HG03060 (cell line): ENCODE results near the gene TSSC4.

ENCODE experiments used
- ATAC-seq: cut with Tn5 transposase; IDR thresholded peaks from one replicate; pipeline ENCODE4 v1.9.1; 2021; ENCODE audit warnings: low read depth, moderate number of reproducible peaks; ENCODE audit not compliant: unreplicated experiment

Gene TSSC4

DNA sequence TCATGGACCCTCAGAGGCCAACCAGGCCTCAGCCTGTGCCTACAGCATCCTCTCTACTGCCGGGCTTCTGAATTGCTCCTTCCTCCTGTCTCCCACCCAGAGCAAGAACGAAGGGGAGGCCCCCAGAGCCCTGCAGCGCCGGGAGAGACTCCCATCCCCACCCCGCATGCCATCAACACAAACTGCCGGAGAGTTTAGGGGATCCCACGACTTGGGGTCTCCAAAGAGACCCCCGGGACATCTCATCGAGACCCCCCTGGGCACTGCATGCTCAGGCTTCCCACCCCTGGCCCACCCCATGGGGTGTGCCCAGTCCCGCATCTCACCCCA lies 31.7 kb upstream of the TSSC4 start:
- ATAC-seq: no peak

- no peak for ATAC-seq
Measured at GRCh38 chr11:2369320-2369719, 31.2 kb upstream of the TSSC4 start.

- no peak for ATAC-seq
Measured at GRCh38 chr11:2369896-2370295, 30.7 kb upstream of the TSSC4 start.

GRCh38 chr11:2374456-2375201 lies 25.9 kb upstream of the TSSC4 start:
- no peak for ATAC-seq

- no peak for ATAC-seq
Measured at GRCh38 chr11:2375341-2375853, 25.2 kb upstream of the TSSC4 start.

- ATAC-seq: no peak
Measured at GRCh38 chr11:2375964-2376551, 24.5 kb upstream of the TSSC4 start.

- no peak for ATAC-seq
Measured at GRCh38 chr11:2376751-2377451, 23.6 kb upstream of the TSSC4 start, which contains the start of gene CD81. Gene CD81, plus strand, starts transcription at chr11:2377310. Its CDS starts 240 bp downstream, at chr11:2377550.

- no peak for ATAC-seq
Measured at GRCh38 chr11:2377511-2378443, 22.8 kb upstream of the TSSC4 start.

DNA sequence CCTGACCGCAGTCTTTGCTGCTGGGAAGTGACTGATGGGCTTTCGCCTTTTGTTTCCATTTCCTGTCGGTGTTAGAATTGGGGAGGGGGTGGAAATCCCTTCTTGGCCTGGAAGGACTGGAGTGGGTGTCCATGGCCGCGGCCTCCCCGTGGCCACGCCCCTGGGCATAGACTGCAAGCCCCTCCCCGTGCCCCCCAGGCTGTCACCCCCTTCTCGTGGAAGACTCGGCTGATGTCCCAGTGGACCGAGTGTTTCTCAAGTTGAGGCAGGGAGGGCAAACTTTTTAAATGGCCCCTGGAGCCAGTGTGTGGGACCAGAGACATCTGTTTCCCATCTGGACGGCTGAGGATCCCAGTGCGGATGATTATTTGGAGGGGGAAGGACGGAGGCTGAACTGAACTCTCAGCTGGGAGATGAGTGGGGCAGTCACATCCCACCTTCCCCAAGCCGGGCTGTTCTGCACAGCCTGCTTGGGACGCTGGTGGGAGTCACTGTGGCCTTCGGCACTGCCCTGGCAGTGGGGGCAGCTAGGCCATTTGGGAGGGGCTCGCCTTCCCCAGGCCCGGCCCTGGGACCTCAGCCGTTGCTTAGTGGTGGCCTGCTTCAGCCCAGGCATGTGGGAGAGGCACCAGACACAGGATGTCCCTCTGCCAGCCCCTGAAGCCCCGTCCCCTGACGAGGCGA lies 21.9 kb upstream of the TSSC4 start:
- ATAC-seq: no peak

GRCh38 chr11:2379466-2380174 lies 20.9 kb upstream of the TSSC4 start:
- no peak for ATAC-seq

- no peak for ATAC-seq
Measured at GRCh38 chr11:2380396-2380795, 20.2 kb upstream of the TSSC4 start.

DNA sequence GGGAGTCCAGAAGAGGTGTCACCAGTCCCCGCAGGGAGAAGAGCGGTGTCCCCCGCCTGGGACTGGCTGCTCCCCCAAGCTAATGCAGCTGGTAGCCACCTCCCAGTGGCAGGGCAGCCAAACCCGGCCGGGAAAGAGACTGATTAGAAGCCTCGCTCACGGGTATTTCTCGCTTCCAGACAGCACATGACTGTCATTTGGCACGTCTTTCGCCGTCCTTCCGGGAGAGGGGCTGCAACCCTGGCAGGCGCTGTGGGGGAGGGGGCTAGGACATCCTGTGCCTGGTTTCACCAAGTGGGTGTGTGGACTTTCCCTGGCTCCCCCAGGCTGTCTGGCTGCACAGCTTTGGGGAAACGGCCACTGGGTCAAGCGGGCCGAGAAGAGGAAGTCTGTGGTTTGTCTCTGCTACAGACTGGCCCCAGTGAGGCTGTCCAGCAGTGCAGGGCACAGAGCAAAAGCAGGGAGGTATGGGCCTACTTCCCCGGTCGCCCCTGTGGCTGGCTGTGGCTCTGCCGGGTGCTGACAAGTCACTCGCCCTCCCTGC lies 19.7 kb upstream of the TSSC4 start:
- no peak for ATAC-seq

- ATAC-seq: no peak
Measured at GRCh38 chr11:2381494-2382128, 18.9 kb upstream of the TSSC4 start.

GRCh38 chr11:2382129-2382517 lies 18.4 kb upstream of the TSSC4 start:
- ATAC-seq: no peak

DNA sequence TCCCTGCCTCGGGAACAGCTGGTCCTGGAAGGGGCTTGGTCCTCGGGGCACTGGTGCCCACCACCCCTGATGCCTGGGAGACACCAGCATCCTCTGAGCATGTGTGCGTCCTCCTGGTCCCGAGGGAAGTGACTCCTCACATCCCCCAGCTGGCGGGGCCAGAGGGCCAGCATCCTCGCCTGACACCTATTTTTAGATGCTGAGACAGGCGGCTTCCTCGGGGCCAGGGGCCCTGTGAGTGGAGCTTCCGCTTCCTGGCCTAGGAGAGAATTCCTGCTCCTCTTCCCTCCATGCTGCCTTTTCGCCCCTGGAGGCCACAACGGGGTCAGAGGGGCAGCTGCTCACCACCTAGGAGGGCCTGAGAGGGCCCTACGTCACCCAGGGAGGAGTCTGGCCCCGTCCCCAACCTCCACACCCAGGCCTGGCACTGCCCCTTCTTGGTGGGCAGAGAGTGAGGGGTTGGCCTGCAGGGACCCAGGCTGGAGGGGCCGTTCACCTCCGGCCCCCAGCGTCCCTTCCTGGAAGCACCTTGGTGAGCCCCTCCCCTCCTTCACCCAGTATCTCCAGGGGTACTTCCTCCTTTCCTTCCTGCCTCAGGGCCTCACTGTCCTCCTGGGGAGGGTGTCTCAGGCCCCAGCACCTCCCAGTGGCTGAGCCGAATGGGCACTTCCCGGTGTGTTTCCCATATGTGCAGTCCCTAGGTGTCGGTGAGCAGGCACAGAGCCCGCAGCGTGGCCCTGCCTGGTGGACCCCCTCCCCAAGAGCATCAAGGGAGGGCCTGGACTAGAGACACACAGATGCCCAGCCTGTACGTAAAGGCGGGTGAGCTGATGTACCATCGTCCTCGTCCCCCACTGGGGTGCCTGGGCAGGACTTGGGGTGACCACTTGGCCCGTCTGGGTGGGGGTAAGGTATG lies 17.4 kb upstream of the TSSC4 start:
- ATAC-seq: no peak

- ATAC-seq: no peak
Measured at GRCh38 chr11:2383852-2384804, 16.4 kb upstream of the TSSC4 start.
